HS-27A (cell line): ENCODE measurements around the gene ZNF627.
A peak's percentile ranks its signal among the peaks of the same experiment; 100 is the strongest.
"Not testable (repeated sequence)": the region's sequence is repeated elsewhere in the genome, so short reads cannot be mapped to it uniquely, and the experiment has no call there.

Experiments used
- DNase-seq: peaks from one replicate; pipeline ENCODE4 v3.0.0-alpha.2; 2012; ENCODE audit warnings: low read depth, missing footprints

ZNF627 gene

DNA sequence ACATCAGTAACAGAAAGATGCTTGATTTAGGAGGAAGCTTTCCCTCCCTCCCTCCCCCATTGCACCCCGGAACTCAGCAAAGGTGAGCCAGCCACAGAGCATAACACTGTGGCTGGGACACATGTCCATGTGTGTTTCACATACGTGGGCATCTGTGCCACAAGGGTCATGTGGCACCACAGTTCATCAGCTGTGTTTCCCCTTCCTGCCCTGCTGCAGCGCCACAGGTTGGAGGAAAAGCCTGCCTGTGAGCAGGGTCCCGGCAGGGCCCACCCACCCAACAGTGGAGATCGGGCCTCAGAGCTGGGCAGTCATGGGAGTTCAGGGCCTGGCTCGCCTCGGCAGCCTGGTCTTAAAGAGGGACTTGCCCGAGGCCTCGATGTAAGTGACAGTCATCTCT is 22.6 kb upstream of the ZNF627 start:
- DNase-seq = no peak

DNA sequence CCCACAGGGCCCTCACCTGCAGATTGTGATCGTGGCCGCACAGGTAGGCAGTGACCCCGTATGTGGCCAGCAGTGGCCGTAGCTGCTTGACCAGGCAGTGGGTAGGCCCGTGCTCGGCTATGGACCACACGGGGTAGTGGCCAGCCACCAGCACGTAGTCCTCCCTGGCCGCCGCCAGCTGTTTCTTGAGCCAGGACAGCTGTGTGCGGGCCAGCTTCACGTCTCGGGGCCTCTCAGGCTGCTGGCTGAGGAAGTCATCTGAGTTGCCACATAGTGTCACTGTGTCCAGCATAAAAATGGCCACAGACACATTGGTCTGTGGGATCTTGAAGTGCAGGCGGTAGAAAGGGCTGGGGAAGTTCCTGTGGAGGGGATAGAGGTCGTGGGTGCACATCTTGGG is 21.1 kb upstream of the ZNF627 start:
- DNase-seq = no peak

DNA sequence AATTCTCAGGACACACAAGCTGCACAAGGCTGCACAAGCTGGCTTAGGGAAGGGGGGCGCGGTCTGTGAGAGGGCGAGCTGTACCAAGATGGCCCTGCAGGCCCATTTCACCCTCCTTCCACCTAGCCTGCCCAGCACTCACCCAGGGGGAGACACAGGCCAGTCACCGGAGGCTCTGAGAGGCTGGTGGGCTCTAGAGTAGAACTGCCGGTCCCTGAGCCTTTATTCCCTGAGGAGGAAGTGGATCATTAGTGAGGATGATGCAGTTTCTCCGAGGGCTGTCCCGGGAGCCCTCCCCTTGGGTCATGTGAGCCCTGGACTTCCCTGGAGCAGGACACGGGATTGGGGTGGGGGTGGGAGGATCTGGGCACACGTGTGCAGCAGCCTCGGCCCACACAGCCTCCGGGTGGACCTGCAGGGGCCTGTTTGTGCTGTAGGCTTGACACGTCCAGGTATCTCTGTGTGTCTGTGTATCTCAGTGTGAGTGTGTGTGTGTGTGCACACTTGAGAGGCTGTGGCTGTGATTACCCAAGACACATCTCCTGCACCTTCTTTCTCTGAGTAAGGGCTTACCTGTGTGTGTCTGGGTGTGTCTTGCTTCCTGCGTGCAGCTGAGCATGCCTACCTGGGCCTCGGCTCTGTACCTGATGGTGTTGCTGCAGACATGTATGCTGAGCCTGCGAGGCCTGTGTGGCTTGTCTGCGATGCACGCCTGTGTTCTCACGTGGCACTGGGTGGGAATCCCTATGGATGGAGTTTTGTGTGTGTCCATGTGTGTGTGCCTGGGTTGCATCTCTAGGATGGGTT is 19.6 kb upstream of the ZNF627 start, which contains the start of gene ACP5:
Gene ACP5, minus strand, starts transcription at position 195 of the 807 bp plus-strand sequence. CDS start 328 bp downstream, outside the sequence.
- DNase-seq = no peak

DNA sequence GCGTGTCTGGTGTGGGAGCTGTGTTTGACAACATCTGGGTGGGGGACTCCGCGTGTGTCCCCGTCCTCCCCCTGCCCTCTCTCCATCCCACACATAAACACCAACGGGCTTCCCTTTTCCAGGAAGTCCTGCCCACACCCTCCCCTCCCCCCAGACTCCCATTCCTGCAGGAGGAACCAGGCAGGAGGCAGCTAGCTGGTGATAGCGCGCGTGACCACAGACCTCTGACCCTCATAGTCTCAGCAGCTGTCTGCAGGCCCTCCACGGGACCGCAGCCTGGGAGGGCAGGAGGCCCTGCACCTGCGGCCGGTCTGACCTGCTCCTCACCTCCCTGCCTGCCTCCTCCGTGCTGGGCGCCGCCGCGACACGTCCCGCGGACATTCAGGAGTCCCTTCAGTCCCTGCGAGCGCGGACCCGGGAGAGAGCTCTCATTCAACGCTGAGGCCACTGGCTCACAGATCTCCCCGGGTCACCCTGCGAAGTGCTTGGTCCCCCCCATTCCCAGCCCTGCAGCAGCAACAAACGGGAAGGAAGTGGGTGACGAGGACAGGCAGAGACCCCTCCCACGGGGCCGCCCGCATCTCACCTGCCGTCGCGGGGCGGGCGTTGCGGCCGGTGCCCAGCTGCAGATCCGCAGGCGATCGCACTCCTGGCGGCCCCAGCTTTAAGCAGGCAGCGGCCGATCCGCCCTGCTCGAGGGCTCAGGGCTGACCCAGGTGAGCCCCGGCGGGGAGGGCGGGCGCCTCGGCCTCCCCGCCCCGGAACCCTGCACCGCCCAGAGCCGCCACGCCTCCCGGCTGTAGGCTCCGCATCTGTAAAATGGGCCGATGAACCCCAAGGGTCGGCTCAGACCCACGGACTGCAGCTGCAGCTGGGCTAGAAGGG is 18.8 kb upstream of the ZNF627 start:
- DNase-seq = no peak

DNA sequence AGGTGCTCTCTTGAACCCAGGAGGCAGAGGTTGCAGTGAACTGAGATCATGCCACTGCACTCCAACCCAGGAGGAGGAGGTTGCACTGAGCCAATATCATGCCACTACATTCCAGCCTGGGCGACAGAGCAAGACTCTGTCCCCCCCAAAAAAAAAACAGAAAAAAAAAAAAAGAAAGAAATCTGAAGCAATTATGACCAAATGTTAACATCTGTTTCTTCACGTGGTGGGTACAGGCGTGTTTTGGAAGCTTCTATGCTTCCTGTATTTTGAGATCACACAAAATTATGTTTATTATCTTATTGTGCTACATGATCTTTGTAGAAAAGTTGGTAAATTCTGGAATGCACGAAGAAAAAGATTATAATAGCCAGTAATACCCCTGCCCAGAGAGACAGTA is 17.2 kb upstream of the ZNF627 start:
- no peak for DNase-seq

DNA sequence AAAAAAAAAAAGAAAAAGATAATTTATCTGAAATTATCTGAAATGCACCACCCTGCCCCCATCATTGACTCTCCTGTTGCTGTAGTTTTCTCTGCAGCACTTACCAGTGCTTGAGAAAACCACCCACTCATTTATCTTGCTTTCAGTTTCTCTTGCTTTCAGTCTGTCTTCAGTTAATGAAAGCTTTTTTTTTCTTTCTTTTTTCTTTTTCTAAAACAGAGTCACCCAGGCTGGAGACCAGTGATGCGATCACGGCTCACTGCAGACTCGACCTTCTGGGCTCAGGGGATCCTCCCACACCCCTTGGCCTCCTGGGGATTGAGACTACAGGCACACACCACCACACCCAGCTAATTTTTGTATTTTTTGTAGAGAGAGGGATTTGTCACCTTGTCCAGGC is 15.5 kb upstream of the ZNF627 start:
- DNase-seq = no peak

DNA sequence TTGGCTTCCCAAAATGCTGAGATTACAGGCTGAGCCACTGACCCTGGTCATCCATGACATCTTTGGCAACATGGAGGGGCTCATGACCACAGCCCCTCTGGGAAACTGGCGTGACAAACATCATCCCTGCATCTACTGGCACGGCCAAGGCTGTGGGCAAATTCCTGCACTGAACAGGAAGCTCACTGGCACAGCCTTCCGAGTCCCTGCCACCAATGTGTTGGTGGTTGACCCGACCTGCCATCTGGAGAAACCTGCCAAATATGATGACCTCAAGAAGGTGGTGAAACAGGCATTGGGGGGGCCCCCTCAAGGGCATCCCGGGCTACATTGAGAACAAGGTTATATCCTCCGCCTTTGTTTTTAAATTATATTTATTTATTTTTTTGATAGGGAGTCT is 11.0 kb upstream of the ZNF627 start:
- no peak for DNase-seq

DNA sequence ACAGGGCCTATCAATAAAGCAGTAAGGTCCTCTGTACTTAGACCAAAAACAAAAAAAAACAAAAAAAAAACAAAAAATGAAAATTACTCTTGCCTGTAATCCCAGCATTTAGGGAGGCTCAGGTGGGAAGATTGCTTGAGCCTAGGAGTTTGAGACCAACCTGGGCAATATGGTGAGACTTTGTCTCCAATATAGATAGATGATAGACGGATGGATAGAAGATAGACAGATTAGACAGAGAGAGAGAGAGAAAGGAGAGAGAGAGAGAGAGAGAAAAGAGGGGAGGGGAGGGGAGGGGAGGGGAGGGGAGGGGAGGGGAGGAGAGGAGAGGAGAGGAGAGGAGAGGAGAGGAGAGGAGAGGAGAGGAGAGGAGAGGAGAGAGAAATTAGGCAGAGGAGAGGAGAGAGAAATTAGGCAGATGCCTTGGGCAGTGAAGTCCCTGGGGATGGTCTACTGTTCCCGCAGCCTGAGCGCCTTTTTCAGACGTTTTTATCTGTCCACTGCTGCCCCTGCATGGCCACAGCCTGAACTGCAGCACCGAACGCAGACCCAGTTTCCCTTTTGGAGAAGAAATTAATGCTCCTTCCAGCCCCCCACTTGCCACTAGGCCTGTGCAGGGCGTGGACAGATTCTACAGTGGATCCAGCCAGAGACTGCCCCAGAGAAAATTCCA is 9.8 kb upstream of the ZNF627 start:
- DNase-seq = peak; percentile 31

DNA sequence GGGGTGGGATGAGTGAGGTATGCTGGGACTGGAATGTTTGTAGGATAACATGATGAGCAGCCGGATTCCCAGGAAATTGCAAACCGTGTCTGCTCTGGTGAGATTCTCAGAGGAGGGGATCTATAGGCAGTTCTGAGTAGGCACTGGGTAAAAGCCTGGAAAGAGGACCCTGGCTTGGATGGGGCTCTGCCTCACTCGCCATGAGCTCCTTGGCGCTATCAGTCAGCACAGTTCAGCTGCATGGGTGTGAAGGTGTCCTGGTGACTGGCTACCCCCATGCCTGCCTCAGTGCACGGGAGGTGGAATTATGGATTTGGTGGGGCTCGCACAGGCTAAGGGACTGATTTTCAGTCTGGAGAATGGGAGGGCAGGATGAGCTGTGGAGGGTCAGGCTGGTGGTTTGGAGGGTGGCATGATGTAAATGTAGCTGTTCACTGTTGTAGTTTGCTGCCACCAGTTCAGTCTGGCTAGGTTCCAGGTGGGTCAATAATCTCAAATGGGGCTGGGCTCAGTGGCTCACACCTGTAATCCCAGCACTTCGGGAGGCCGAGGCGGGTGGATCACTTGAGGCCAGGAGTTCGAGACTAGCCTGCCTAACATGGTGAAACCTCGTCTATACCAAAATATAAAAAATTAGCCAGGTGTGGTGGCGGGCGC is 9.2 kb upstream of the ZNF627 start:
- DNase-seq = no peak

DNA sequence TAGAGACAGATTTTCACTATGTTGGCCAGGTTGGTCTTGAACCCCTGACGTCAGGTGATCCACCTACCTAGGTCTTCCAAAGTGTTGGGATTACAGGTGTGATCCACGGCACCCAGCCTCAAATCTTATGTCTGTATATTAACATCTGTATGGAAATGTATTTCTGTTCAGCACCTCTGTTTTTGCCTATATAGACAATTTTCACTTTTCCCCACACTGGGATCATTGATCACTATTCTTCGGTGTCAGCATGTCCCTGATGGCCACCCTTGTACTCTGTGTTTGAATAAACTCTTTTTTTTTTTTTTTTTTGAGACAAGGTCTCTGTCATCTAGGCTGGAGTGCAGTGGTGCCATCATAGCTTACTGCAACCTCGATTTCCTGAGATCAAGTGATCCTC is 3.2 kb upstream of the ZNF627 start:
- DNase-seq = no peak

DNA sequence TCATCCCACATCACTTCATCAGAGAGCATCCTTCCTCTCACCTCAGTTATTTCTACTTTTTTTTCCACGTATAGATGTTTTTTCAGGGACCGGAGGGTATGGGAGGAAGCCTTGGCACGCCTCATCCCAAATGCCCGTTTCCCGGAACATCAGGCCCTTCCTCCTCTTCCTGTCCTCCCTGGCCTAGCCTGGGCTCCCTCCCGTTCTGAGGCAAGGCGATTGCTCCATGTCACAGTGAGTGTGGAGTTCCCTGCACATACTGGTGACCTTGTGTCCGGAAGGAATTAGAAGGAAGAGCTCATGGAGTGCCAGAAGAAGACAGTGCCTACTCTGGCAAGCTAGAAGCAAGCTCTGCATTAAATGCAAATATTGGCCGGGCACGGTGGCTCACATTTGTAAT is 1.1 kb upstream of the ZNF627 start:
- no peak for DNase-seq

DNA sequence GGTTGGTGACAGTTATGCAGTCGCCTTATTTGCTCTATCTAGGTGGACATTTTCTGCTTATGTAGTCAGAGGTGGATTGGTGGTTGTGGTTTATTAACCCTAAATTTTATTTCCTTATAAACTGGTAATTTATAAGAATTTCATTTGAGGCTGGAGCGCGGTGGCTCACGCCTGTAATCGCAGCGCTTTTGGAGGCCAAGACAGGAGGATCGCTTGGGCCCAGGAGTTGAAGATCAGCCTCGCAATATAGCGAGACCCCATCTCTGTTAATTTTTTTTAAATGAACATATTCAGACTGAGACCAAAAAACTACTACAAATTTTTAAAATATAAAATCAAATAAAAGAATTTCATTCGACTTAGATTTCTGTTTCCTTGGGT is 810 bp downstream of the ZNF627 start:
- DNase-seq = no peak

DNA sequence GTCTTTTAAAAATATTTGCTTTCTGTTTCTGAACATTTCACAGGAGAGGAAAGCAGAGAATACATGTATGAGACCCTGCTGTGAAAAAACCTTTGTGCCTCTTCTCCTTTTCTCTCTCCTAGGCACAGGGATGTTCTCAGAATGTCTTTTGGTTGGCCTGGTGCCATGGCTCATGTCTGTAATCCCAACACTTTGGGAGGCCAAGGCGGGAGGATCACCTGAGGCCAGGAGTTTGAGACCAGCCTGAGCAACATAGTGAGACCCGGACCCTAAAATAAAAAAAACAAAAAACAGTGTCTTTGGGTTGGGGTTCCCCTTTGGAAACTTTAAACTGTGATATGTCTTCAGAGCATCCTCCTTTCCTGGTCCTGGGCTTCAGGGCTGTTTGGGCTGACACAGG is 1.5 kb downstream of the ZNF627 start:
- no peak for DNase-seq

DNA sequence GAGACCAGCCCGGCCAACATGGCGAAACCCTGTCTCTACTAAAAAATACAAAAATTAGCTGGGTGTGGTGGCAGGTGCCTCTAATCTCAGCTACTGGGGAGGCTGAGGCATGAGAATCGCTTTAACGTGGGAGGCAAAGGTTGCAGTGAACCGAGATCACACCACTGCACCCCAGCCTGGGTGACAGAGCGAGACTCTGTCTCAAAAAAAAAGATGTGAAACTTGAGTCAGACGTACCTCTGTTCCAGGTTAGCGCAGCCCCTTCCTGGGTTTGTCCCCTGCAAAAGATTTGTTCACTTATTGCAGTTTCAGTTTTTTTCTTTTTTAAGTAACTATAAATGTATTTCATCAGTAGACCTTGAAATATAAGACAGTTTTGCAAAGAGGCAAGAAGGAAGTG is 2.4 kb downstream of the ZNF627 start:
- not testable (repeated sequence) for DNase-seq

DNA sequence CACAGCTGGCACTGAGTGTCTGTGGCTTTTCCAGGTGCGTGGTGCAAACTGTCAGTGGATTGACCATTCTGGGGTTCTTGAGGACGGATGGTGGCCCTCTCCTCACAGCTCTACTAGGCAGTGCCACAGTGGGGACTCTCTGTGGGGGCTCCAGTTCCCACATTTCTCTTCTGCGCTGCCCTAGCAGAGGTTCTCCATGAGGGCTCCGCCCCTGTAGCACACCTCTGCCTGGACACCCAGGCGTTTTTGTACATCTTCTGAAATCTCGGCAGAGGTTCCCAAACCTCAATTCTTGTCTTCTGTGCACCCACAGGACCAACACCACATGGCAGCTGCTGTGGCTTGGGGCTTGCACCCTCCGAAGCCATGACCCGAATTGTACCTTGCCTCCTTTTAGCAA is 9.2 kb downstream of the ZNF627 start:
- no peak for DNase-seq

DNA sequence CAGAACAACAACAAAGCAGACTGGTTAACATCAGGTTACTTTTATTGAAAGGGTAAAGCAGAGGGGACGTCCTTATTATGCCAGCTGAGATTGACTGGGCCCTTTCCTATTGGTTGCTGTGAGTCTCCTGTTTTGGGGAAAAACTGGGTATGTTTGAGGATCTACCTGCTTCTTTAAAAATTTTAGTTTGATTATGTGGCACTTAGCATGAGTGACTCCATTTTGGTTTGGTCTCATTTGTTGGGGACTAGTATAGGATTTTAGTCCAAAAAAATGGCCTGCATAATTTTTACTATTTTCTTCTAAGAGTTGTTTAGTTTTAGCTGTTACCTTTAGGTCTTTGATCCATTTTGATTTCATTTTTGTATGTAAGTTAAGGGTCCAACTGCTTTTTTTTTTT is 14.4 kb downstream of the ZNF627 start:
- no peak for DNase-seq

DNA sequence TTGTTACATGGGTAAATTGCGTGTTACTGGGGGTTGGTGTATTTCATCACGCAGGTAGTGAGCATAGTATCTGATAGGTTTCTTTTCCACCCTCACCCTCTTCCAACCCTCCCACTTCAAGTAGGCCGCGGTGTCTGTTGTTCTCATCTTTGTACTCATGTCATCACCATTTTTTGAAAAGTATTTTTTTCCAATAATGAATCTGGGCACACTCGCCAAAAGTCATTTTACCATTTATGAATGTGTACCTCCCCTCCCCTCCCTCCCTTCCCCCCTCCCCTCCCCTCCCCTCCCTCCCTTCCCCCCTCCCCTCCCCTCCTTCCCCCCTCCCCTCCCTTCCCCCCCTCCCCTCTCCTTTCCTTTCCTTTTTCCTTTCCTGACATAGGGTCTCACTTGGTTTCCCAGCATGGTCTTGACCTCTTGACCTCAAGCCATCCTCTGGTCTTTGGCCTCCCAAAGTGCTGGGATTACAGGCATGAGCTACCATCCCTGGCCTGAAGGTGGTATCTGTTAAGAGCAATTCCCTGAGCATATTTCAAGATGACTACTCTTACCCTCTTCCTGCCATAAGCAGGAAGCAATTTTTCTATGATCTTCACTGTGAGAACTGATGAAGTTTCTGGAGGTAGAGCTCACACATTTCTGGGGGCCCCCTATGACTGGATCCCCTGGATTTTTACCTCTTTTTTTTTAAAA is 15.7 kb downstream of the ZNF627 start:
- DNase-seq = no peak

DNA sequence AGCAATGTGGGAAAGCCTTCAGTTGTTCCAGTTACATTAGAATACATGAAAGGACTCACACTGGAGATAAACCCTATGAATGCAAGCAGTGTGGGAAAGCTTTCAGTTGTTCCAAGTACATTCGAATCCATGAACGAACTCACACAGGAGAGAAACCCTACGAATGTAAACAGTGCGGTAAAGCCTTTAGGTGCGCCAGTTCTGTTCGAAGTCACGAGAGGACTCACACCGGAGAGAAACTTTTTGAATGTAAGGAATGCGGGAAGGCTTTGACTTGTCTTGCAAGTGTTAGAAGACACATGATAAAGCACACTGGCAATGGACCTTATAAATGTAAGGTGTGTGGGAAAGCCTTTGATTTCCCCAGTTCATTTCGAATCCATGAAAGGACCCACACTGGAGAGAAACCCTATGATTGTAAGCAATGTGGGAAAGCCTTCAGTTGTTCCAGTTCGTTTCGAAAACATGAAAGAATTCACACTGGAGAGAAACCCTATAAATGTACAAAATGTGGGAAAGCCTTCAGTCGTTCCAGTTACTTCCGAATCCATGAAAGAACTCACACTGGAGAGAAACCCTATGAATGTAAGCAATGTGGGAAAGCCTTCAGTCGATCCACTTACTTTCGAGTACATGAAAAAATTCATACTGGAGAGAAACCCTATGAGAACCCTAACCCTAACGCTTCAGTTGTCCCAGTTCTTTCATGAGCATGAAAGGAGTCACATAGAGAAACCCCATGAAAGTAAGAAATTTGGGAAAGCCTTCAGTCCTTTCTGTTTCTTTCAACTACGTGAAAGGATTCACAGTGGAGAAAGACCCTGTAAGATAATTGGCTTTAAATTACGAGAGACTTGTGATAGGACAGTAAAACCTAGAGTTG is 20.1 kb downstream of the ZNF627 start:
- no peak for DNase-seq

DNA sequence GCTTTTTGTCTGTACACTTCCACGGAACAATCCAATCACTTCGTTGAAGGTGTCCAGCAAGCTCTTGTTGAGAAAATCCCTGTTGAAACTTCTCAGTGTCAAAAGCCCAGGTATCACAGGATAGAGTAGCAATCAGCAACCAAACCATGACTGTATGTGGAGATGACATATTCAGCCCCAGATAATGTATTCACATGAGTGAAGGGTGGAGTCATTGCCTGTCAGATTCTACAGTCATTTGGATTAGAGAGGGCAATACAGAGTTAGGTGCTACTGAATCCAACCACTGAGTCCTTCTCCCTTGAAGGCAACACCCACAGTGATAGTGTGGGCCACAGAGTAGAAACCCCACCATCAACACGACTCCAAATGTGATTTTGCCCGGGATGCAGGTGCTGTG is 23.3 kb downstream of the ZNF627 start:
- no peak for DNase-seq

DNA sequence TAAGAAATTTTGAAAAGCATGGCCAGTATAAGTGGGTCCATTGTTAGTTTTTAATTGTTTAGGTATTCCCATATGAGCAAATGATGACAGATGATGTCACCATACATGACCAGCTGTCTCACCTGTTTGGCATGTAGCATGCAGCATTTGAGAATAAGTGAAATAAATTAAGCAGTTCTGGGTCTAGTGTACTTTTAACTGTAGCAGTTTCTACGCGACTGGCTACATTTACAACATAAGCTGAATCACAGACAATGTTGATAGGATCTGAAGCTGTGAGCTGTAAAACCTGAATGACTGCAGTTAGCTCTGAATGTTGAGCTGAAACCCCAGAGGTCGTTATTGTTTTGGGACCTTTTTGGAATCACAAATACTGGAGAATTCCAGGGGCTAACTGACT is 25.1 kb downstream of the ZNF627 start:
- DNase-seq = not testable (repeated sequence)

DNA sequence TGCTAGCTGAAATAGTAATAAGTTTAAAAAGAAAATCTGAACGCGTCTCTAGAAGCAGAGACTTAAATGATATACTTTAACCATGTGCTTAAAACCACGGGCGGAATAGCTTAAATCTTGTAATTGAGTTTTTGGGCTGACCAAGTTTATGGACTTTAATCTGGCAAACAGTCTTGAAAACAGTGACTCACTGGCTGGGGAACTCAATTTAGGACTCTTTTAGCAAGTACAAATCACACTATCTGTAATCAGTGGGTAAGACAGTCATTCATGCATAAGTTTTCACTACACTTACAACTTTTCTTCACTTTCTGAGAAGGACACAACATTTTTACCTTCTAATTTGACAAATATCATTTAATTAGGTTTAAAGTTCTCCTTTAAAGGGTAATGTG is 26.8 kb downstream of the ZNF627 start:
- no peak for DNase-seq
